DND-41 (cell line): ENCODE measurements around the gene KANSL3.

ENCODE experiments used
- EZH2 ChIP-seq: IDR thresholded peaks from 3 replicates; pipeline ENCODE4 v1.6.1; 2012; ENCODE audit warnings: borderline replicate concordance, low read depth, mild to moderate bottlenecking, moderate library complexity, low read length, inconsistent platforms; ENCODE audit not compliant: severe bottlenecking
- TF ChIP-seq, protein P1 (sequence below): IDR thresholded peaks from 2 replicates; pipeline ENCODE4 v1.5.1; 2012; ENCODE audit warnings: borderline replicate concordance, low read length, moderate library complexity, mild to moderate bottlenecking; ENCODE audit not compliant: poor library complexity, severe bottlenecking; ENCODE audit errors: extremely low read depth

DNA sequence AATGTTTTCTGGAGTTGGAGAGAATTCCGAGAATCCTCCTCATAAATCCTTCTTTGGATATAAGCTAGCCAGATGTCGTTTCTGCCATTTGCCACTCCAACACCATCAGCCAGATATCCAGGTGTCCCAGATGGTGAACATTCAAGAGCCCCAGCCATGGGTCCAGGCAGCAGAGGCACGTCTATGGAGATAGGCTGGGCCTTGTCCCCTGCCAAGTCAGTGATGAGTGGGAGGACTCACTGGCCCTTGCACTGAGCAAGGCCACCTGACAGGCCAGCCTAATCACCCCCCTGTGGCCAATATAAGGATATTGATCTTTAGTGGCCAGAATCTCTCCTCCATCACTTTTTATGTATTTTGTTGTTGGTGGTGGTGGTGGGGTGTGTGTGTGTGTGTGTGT is 73.5 kb downstream of the KANSL3 start:
- TF ChIP-seq, protein P1, sequence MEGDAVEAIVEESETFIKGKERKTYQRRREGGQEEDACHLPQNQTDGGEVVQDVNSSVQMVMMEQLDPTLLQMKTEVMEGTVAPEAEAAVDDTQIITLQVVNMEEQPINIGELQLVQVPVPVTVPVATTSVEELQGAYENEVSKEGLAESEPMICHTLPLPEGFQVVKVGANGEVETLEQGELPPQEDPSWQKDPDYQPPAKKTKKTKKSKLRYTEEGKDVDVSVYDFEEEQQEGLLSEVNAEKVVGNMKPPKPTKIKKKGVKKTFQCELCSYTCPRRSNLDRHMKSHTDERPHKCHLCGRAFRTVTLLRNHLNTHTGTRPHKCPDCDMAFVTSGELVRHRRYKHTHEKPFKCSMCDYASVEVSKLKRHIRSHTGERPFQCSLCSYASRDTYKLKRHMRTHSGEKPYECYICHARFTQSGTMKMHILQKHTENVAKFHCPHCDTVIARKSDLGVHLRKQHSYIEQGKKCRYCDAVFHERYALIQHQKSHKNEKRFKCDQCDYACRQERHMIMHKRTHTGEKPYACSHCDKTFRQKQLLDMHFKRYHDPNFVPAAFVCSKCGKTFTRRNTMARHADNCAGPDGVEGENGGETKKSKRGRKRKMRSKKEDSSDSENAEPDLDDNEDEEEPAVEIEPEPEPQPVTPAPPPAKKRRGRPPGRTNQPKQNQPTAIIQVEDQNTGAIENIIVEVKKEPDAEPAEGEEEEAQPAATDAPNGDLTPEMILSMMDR, result no peak
- no peak for TF ChIP-seq EZH2
